Measurements from ENCODE around the gene CFAP221. TPM values are rescaled to one million over a fixed set of nuclear protein-coding genes. Genes with fewer than 3 reads are reported as not detected.
A peak's percentile ranks its signal among the peaks of the same experiment; 100 is the strongest.

Gene CFAP221
- total and polyA plus RNA-seq, 12 donors, result 0.14 to 2.5 (median 1.4) TPM; not detected in 1

DNA sequence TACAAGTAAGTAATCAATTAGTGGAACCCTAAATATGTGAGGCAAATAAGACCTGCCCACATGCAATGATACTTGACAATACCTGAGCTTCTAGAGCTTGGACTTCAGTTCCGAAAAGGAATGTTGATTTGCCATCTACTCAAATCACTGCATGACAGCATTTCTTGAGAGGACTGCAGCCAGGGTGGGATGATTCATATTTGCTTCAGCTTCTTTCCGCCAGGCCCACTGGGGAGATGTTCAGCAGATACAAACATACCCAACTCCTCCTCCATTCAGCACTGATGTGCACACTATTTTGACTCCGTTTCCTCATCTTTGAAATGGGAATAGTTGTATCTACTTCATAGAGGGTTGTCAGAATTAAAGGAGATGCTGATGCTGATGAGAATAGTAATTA is 106.0 kb downstream of the CFAP221 start:
- intact Hi-C loops (cut with DNase I), result loop anchor here in 4 of 10 donors (10.0 kb wide), 3 partner anchors 125 to 245 kb away; partner anchors contain the start of gene SCTR (in 1 of the 4)
- WGBS, 2 donors, result 88 to 89% methylated on average over 3 of the region's 3 CpGs

GRCh38 chr2:119650846-119651370 is 106.7 kb downstream of the CFAP221 start:
- WGBS, 2 donors, result 90 to 96% methylated on average over 2 of the region's 2 CpGs

More for the DNA sequence above, 106.0 kb downstream of the CFAP221 start:
- Histone ChIP-seq H3K27me3 (no peaks in the 10 kb centered on the region), H3K36me3 (no peaks in the 10 kb centered on the region), H3K27ac (no peak overlapping the region), H3K4me3 (no peak overlapping the region), H3K9me3 (peaks cover 0 to 15% (median 0%) of the 10 kb centered on the region in 11 donors), H3K4me1 (peaks cover 0 to 21% (median 6%) of the 10 kb centered on the region in 9 donors)
- DNase-seq (no peak), ATAC-seq (no peak)
- TF ChIP-seq CTCF (IDR thresholded peaks at IDR 0.05), result no peak

GRCh38 chr2:119657466-119658145 is 113.4 kb downstream of the CFAP221 start:
- ATAC-seq, result no peak
- DNase-seq, result no peak
- 51 to 63% methylated on average over 8 of the region's 8 CpGs for WGBS, 2 donors
- H3K9me3 ChIP-seq, result no peaks in the 10 kb centered on the region
- H3K4me3 ChIP-seq, result no peak overlapping the region
- intact Hi-C loops (cut with DNase I), result loop anchor here in 8 of 10 donors (2.0 to 10.0 kb wide), 8 partner anchors 15 to 253 kb away; partner anchors contain the start of gene SCTR (in 2 of the 8)
- peaks cover 0 to 5% (median 0%) of the 10 kb centered on the region in 9 donors for H3K4me1 ChIP-seq
- no peak for TF ChIP-seq CTCF (IDR thresholded peaks at IDR 0.05)
- no peak overlapping the region for H3K27ac ChIP-seq
- H3K36me3 ChIP-seq, result no peaks in the 10 kb centered on the region
- peaks cover 0 to 3% (median 0%) of the 10 kb centered on the region in 7 donors for H3K27me3 ChIP-seq

More at GRCh38 chr2:119650846-119651370, 106.7 kb downstream of the CFAP221 start:
- Histone ChIP-seq H3K9me3 (peaks cover 0 to 15% (median 0%) of the 10 kb centered on the region in 11 donors), H3K4me3 (no peak overlapping the region), H3K36me3 (no peaks in the 10 kb centered on the region), H3K27ac (no peak overlapping the region), H3K27me3 (no peaks in the 10 kb centered on the region), H3K4me1 (peaks cover 0 to 14% (median 0%) of the 10 kb centered on the region in 9 donors)
- no peak for DNase-seq
- intact Hi-C loops (cut with DNase I), result loop anchor here in 4 of 10 donors (10.0 kb wide), 3 partner anchors 126 to 246 kb away; partner anchors contain the start of gene SCTR (in 1 of the 4)
- ATAC-seq, result no peak
- no peak for TF ChIP-seq CTCF (IDR thresholded peaks at IDR 0.05)

GRCh38 chr2:119659601-119660342 is 115.5 kb downstream of the CFAP221 start:
- Histone ChIP-seq H3K4me3 (no peak overlapping the region), H3K4me1 (peaks cover 0 to 5% (median 0%) of the 10 kb centered on the region in 9 donors), H3K9me3 (peaks cover 0 to 2% (median 0%) of the 10 kb centered on the region in 11 donors), H3K36me3 (no peaks in the 10 kb centered on the region), H3K27ac (no peak overlapping the region), H3K27me3 (peaks cover 0 to 5% (median 0%) of the 10 kb centered on the region in 7 donors)
- ATAC-seq, result peak in 2 of 8 donors; percentile 53 to 56
- WGBS, 2 donors, result 56 to 61% methylated on average over 8 of the region's 8 CpGs
- intact Hi-C loops (cut with DNase I), result loop anchor here (2.0 to 10.0 kb wide), 10 partner anchors 17 to 255 kb away; partner anchors contain the start of gene SCTR (in 2 of the 10)
- no peak for DNase-seq
- peak; percentile 73 to 92 (median 89) for TF ChIP-seq CTCF (IDR thresholded peaks at IDR 0.05)

Measured in heart right ventricle (tissue), 16 donors.